IPS-NIHi11 (cell line): ENCODE results near the gene HES7.

Experiments used
- DNase-seq: peaks from one replicate; pipeline ENCODE4 v3.0.0; 2012; ENCODE audit warnings: mixed read lengths, low spot score

The HES7 gene

GRCh38 chr17:8072729-8073461 is 51.0 kb downstream of the HES7 start:
- DNase-seq = no peak

GRCh38 chr17:8072341-8072728 is 51.6 kb downstream of the HES7 start:
- peak; percentile 70 for DNase-seq

GRCh38 chr17:8071496-8071895 is 52.4 kb downstream of the HES7 start:
- DNase-seq = no peak
